Type B pancreatic cell (in vitro differentiated cells): Measurements from ENCODE around the gene PDIA2. TPM values are rescaled to one million over a fixed set of nuclear protein-coding genes. Genes with fewer than 3 reads are reported as not detected.

Experiments used
- DNase-seq: peaks from one replicate; pipeline ENCODE4 v3.0.0; 2021; ENCODE audit warnings: mixed read lengths; ENCODE audit not compliant: unreplicated experiment; ENCODE audit errors: extremely low spot score
- H3K27ac Mint-ChIP-seq: 2 replicates; pipeline ENCODE4 v1.8.0; 2021; ENCODE audit warnings: mild to moderate bottlenecking, mixed read lengths
- H3K27me3 Mint-ChIP-seq: 2 replicates; pipeline ENCODE4 v1.8.0; 2021; ENCODE audit warnings: mixed read lengths
- H3K36me3 Mint-ChIP-seq: 2 replicates; pipeline ENCODE4 v1.8.0; 2021; ENCODE audit warnings: mixed read lengths
- H3K4me1 Mint-ChIP-seq: one replicate; pipeline ENCODE4 v1.8.0; 2021; ENCODE audit warnings: mixed read lengths; ENCODE audit not compliant: unreplicated experiment
- H3K4me3 Mint-ChIP-seq: 2 replicates; pipeline ENCODE4 v1.8.0; 2021; ENCODE audit warnings: mild to moderate bottlenecking, mixed read lengths
- H3K9me3 Mint-ChIP-seq: 2 replicates; pipeline ENCODE4 v1.8.0; 2021; ENCODE audit warnings: mixed read lengths
- CTCF ChIP-seq: fragments of 200-600 bp; sonication (generic); conservative IDR thresholded peaks from 2 replicates; pipeline ENCODE4 v1.5.0; 2021; ENCODE audit warnings: antibody characterized with exemption, mild to moderate bottlenecking
- total RNA-seq: library from RNA; stranded (reverse); gene quantifications from 2 replicates; pipeline ENCODE4 v1.2.1, GENCODE V29; 2021; ENCODE audit warnings: low replicate concordance

PDIA2 gene
- total RNA-seq, 1 donor from 2014 or later, result 1.0 TPM

- Mint-ChIP-seq H3K4me1 (no peaks in the 10 kb centered on the region), H3K27ac (no peak overlapping the region), H3K27me3 (no peaks in the 10 kb centered on the region), H3K9me3 (no peaks in the 10 kb centered on the region), H3K36me3 (peaks cover 10% of the 10 kb centered on the region), H3K4me3 (no peak overlapping the region)
- no peak for DNase-seq
- no peak for TF ChIP-seq CTCF
Observed at GRCh38 chr16:260326-260725, 22.6 kb upstream of the PDIA2 start.

DNA sequence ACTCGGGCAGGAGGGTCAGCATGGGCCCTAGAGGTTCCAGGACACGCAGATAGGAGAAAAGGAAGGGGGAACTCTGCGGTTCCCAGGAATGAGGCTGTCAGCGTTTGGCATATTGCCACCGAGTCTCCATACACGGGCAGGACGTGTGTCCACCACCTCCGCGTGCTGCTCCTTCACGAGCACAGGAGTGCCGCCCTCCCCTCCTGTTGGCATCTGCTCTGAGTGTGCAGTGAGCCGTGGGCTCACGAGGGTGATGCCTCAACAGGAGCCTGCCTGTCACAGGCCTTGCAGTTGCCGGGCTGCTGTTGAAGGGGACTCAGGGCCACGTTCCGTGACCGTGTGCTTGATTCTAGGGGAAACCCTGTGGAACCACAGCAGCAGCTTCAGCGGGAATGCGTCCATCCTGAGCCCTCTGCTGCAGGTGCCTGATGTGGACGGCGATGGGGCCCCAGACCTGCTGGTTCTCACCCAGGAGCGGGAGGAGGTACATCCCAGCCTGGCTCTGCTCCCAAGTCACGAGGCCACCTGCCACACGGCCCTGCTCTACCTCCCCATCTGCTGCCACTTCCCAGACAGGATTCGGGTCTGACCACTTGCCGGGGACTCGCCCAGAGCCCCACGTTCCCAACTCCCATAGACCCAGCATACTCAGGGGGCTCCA lies 21.8 kb upstream of the PDIA2 start:
- Mint-ChIP-seq H3K36me3 (peaks cover 6% of the 10 kb centered on the region), H3K4me3 (no peak overlapping the region), H3K27me3 (no peaks in the 10 kb centered on the region), H3K4me1 (no peaks in the 10 kb centered on the region), H3K27ac (no peak overlapping the region), H3K9me3 (no peaks in the 10 kb centered on the region)
- no peak for DNase-seq
- no peak for TF ChIP-seq CTCF

GRCh38 chr16:262121-262745 lies 20.7 kb upstream of the PDIA2 start:
- Mint-ChIP-seq H3K36me3 (peaks cover 4% of the 10 kb centered on the region), H3K4me3 (no peak overlapping the region), H3K27me3 (no peaks in the 10 kb centered on the region), H3K4me1 (no peaks in the 10 kb centered on the region), H3K27ac (no peak overlapping the region), H3K9me3 (no peaks in the 10 kb centered on the region)
- no peak for DNase-seq
- TF ChIP-seq CTCF, result no peak

DNA sequence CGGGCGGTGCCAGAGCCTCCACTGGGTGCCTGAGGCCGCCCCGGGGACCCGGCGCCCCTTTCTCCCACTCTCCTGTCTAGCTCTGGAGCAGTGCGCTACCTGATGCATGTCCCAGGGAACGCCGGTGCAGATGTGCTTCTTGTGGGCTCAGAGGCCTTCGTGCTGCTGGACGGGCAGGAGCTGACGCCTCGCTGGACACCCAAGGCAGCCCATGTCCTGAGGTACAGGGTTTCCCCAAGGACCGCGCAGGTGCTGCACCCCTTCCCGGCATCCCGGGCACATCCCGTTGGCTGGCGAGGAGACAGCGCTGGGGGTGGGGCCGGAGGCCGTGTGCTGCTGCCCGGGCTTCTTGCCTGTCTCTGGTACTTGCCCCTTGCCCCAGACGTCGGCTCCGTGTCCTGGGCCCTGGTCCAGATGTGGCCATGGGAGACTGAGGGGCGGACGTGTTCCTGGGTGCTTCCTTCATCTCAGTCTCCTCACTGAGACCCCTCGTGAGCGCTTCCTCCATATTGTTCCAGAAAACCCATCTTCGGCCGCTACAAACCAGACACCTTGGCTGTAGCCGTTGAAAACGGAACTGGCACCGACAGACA lies 19.7 kb upstream of the PDIA2 start:
- no peaks in the 10 kb centered on the region for H3K4me1 Mint-ChIP-seq
- peak; percentile 64 for DNase-seq
- no peaks in the 10 kb centered on the region for H3K27me3 Mint-ChIP-seq
- peaks cover 4% of the 10 kb centered on the region for H3K36me3 Mint-ChIP-seq
- no peak for TF ChIP-seq CTCF
- H3K4me3 Mint-ChIP-seq, result no peak overlapping the region
- no peak overlapping the region for H3K27ac Mint-ChIP-seq
- no peaks in the 10 kb centered on the region for H3K9me3 Mint-ChIP-seq

DNA sequence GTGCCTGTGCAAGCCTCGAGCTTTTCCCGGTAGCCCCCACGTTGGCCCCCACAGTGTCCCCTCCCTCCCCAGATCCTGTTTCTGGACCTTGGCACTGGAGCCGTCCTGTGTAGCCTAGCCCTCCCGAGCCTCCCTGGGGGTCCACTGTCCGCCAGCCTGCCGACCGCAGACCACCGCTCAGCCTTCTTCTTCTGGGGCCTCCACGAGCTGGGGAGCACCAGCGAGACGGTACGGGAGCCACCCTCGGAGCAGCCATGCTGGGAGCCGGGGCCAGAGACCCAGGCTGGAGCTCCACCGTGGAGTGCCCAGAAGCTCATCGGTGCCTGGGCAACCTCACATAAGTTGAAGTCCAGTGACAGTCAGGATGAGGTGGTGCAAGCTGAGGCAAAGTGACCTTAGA lies 19.0 kb upstream of the PDIA2 start:
- peak; percentile 62 for DNase-seq
- no peak for TF ChIP-seq CTCF
- Mint-ChIP-seq H3K4me1 (no peaks in the 10 kb centered on the region), H3K27ac (no peak overlapping the region), H3K27me3 (no peaks in the 10 kb centered on the region), H3K4me3 (no peak overlapping the region), H3K9me3 (no peaks in the 10 kb centered on the region), H3K36me3 (peaks cover 4% of the 10 kb centered on the region)
